Left kidney (tissue), 2 donors: ENCODE measurements around the gene EPHA10. TPM values are rescaled to one million over a fixed set of nuclear protein-coding genes. Genes with fewer than 3 reads are reported as not detected.

ENCODE experiments used
- DNase-seq: peaks from one replicate; pipeline ENCODE4 v3.0.0-alpha.2; 2013
- polyA plus RNA-seq: library from polyadenylated mRNA; unstranded; fragments of 120-200 nt; gene quantifications from one replicate; pipeline ENCODE4 v1.2.1, GENCODE V29; 2013; ENCODE audit not compliant: insufficient read length

The EPHA10 gene
- polyA plus RNA-seq, 1 donor: 0.23 TPM

DNA sequence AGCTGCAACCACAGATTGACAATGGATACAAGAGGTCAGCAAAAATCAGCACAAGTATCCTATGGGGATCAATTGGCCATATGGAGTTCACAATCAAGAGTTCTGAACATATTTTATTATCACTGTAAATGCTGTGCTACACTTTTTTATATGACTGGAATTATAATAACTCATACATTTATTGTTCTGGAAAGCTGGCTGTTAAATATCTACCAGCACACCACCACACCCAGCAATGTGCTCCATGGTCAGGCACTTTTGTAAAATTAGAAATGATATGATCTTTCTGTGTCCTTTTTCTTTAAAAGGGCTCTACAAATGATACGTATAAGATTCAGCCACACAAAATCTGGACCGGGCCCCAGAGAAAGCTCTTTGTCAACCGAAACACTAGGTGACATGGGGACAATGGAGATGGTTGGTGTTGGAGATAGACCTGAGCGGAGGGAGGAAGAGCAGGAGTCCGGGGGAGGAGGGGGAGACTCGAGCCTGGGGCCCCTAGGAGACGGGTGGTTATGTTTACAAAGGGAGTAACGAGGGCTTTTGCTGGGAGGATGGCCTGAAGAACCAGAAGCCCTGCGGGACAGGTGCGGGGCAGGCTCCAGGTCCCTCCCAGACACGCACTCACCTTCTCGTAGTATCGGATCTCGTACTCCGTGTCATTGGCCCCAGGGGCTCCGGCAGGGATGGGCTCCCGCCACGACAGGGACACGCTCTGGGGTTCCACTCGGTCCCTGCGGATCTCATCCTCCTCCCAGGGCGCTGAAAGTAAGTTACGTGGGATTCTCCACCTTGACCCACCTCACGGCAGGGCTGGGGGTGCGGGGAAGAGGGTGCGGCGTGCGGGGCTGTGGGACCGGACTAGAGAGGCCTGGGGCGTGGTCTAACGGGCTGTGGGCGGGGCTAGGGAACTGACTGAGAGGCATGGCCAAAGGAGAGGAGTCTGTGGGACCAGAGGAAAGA, 30.0 kb downstream of the EPHA10 start:
- no peak for DNase-seq

DNA sequence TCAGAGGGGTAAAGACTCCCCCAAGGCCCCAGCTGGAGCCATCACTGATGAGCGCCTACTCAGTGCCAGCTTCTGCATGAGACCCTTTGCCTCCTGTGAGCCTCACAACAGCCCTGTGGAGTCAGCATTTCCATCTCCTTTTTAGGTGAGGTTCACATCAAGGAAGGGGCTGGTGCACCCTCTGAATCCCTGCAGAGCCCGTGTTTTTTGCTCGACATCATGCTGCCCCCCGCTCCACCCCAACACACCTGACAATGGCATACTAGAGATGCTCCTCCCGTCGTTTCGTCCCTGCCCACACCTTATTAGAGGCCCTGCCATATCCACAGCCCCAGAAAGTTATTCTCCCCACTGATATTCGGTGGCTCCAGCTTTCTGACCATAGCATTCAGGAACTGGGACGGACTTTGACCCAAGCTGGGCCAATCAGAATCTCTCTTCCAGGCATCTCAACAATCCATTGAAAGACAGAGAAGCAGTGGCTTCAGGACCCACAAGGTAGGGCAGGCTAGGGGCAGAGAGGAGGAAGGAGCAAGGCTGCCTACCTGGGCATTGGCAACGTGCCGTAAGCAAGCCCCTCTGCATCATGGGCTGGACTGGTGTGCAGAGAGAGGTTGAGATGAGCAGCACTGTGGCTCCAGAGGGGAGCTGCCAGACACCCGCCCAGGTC, 32.7 kb downstream of the EPHA10 start:
- DNase-seq: no peak

DNA sequence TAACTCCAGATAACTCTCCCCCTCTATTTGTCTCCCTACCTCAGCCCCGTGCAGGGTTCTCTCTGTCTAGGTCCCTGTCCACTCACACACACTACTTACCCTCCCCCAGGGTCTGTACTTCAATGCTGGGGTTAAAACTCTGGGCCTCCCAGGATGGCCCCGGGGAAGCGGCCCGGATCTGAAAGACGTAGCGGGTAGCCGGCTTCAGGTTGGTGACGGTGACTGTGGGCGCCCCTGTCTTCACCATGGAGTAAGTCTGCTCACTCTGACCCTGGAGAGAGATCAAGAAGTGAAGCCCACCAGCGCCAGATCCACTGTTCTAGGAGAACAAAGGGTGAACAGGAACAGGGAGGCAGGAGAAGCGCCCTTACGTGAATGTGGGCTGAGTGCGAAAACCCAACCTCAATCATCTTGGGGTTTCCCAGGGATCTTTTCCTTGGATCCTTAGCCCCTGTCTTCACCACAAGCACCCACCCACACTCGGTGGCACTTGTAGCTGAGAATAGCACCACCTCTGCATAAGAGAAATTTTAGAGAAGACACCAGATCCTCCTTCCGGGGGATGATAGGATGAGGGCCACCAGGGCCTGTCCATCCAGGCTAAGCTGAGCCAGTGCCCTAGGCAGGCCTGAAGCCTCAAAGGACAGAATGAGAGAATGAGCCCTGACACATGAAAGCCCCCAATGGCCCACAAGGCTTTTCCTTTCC, 33.5 kb downstream of the EPHA10 start:
- DNase-seq: no peak

DNA sequence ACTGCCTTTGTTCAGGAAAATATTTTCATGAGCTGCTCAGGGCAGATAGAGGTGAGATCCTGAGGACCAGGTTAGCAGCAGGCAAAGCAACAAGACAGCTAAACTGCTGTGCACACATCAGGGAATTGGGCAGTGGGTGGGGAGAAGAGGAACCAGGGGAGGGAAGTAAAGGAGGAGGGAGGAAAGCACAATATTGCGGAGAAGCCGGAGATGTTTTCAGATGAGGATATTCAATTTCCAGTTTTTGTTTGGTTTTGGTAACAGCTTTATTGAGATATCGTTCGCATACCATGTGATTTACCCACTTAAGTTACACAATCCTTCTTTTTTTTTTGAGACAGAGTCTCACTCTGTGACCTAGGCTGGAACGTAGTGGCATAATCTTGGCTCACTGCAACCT, 34.5 kb downstream of the EPHA10 start:
- no peak for DNase-seq

DNA sequence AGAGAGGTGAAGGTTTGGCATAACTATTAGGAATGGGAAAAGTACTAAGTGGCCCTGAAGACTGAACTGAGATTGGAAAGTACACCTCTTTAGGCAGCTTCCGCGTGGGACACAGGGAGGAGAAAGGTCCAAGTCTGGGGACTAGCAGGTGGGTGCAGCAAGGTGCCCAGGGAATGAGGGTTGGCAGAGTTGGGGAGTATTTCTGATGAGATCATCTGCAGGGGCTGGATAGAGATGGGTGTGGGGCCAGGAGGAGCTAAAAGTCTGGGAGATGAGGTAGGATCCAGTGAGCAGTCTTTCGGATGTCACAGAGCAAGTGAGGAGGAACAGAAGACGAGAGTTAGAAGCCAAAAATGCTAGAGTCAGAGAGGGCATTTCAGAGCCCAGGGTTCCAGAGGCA, 36.5 kb downstream of the EPHA10 start:
- no peak for DNase-seq

DNA sequence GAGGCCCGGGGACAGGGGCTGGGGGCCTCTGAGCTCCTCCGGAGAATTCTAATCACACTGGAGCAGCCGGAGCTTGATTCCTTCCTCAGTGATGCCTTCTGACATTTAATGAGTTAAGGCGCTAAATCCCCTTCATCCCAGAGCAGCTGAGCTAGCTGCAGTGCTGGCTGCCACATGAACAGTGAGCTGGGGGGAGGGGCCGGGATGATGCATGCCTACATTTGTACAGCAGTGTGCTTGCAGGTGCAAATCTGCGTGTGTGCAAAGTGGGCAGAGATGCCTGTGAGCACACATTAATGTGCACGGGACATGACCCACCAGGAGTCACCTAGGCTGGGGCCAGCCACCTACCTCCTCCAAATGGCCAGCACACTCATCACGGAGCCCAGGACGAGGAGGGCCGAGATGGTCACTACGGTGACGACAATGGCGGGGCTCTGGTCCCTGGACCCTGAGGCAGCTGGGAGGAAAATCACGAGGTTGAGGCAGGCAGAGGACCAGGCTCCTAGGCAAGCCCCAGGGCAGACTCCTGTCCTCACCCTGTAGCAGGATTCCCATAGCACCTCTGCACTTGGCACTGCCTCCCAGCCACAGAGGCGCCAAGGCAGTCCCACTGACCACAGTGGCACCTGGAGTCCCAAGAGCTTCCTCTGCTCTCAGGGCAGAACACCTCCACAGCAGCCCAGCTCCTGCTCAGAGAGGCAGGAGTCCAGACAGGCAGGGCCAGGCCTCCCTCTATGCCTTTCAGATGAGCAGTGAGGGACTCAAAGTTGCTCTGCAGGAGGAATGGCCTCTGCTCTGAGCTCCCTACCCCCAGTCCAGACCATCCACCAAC, 38.0 kb downstream of the EPHA10 start:
- no peak for DNase-seq

DNA sequence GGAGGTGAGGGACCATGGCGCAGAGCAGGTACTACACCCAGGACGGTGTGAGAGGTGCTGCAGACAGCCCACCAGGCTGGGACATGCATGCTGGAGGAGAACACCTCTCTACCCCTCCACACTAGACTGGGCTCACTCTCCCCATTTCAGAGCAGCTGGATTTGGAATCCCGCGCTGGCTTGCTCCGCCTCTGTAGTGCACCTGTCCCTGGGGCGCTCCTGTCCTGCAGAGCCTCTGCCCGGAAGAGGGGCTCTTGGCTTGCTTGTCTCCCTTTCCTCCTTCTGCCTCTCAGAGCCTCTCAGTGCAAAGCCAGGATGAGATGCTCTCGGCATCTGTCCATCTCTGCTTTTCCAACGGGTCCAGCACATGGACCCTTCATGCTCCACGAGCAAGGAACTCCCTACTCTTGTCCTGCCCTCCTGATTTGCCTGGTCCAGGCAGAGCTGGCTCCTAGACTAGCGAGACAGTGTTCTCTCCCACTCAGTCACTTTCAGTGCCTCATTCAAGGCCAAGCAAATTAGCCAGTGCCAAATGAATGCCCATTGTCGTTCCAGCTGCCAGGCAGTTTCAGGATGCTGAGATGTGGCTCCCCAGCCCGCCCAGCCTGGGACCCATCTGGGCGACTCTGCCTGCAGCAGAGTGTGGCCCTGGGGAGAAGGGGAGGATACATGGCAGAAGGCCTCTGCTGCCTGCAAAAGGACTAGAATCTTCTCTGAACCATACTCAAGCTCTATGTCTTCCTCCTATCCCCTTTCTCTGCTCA, 38.9 kb downstream of the EPHA10 start:
- DNase-seq: no peak

DNA sequence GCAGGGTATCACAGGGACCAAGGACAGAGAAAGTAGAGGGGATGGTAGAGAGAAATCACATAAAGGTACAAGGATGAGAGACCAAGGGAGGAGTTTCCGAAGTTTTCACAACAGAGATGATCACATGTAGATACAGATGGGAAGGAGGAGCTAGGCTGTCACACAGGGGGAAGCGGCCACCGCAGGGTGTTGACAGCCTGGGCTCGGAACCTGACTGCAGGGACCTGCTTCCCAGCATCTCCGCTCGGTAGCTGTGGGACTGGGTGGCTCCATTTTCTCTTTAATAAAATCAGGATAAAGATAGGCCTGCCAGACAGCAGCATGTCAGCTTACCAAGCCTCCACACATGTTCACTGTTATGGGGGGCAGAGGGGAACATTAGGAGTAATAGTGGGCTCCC, 40.3 kb downstream of the EPHA10 start:
- DNase-seq: no peak

DNA sequence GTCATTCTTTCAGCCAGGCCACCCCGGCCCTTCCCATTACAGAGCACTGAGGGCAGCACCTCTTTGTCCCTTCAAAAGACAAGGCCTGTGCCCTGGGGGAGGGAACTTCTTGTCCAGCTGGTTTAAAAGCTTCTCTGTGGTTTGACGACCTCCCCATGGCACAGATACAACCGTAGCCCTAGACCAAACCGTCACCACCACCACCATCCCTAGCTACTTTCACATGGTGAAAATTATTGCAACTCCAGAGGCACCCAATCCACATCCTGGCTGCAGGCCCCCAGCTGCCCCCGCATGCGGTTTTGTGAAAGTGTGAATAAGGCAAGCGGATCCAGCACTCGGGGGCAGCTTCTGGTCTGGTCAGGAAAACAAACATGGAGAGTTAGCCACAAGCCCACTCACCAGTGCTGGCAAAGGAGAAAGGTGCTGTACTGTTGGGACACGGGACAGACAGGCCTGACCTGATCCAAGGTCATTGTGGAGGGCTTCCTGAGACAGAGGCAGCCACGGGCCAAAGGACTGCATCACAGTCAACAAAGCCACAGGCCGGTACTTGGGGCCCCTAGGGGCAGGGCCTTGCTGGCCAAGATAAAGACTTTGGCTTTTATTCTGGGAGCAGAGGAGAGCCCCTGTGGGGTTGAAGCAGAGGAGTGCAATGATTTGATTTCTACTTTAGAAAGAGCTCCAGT, 41.4 kb downstream of the EPHA10 start:
- DNase-seq: no peak

DNA sequence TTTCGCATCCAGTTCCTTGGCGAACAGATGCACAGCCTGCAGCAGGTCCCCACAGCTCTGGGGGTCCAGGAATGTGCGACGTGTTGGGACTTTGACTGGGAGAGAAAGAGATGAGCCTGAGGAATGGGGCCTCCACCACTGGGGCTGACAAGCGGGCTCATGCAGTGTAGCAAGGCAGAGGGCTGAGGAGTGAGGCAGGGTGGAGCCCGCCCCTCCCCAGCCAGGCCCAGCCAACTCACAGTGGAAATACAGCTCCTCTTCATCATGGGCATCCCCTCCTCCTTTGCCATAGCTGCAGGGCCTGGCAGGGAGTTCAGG, 41.9 kb downstream of the EPHA10 start:
- no peak for DNase-seq

DNA sequence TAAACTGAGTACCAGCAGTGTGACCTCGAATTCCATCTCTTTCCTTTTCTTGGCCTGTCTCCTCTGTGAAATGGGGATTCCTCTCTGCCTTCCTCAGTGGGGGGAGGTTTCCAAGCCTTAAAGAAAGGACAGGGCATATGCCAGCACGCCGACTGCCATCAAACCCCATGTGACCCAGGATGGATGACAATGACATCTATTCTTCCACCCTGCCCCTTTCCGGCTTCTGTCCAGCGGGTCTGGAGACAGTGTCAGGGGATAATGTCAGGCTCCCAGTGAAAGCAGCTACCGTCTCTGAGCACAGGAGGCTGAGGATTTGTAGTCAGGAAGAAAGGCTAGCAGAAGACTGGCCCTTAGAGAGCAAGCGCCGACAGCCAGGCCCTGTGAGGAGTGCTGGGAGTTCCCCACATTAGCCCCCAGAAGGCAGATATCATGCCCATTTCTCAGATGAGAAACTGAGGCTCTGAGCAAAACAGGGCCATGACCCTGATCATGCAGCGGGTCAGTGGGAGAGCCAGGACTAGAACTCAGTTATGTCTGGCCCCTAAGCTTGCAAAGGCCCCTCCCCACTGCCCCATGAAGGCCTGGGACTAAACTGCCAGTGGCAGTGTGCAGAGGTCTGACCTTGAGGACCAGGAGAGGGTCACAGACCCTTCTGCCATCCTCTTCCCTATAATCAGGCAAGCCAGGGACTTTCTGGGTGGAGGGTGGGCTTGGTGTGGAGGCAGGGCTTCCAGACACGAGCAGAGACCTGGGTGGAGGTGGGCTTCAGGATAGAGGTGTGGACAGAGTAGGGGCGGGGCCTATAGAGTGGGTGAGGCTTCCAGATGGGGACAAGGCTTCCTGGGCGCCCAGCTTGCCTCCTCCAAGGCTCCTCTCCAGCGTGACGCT, 42.5 kb downstream of the EPHA10 start:
- no peak for DNase-seq

DNA sequence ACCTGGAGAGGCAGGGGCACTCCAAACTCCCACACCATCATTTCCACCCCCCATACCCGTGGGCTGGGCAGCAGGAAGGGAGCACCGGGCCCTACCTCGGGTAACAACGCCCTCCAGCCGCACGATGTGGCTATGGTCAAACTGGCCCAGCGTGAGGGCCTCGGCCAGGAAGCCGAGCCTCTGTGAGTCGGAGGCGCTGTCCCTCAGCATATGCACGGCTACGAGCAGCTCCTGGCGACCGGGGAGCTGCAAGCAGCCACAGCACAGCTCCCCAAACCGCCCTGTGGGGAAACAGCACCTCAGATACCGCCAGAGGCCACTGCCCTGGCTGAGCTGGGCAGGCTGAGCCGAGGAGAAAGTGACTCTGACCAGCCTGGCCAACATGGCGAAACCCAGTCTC, 43.4 kb downstream of the EPHA10 start:
- no peak for DNase-seq

DNA sequence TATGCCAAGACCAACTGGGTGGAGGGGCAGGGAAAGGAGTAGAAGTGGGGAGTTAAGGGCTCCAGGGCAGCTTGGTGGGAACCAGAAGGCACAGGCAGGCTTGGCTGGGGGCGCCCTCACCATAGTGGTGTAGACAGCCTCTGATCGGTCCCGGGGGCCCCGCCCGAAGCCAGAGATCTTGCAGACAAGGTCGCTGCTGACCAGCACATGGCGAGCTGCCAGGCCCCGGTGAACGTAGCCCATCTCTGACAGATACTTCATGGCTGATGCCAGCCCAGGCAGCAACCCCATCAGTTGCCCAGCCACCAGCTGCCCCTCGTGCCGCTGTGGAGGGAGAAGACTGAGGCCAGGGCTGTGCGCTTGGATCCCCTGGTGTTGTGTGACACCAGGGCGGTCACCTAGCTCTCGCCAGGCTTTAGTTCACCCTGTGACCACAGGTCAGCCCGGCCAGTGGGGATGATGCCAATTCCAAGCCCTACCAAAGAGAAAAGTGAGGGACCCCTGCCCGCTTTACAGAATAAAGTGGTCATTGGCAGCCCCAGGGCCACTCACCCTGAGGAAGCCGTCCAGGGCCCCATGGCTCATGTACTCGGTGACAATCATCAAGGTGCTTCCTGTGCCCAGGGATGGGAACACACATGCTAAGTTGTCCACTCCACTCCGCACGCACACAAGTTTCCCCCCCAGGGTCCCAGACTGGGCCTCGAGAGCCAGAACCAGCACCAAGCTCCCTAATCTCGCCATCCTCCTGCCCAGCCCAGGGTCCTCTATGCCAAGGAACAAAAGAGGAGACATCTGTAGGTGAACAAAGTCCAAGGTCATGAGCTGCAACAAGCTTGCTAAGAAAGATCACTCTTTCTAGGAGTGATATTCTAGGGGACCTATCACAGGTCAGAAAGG, 44.4 kb downstream of the EPHA10 start:
- DNase-seq: no peak

DNA sequence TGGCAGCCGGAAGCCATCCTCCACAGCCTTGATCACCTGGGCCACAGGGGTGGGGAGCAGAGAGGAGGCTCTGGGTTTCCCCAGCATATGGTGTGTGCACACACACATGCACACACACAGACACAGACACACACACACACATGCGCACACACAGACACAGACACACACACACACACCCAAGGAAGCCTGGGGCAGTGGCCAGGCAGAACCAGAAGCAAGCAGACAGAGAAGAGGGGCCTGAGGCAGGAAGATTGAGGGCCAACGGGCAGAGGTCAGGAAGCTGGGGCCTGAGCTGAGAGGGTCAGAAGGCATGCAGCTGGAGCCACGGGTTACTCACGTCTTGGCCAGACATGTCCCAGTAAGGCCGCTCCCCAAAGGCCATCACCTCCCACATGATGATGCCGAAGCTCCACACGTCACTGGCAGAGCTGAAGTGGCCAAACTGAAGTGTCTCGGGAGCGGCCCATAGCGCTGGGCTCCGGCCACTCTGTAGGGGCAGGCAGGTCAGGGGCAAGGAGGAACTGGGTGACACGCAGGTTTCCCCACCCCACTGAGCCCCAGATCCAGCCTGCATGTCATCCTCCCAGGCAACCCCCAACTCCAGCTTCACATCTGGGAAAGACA, 45.2 kb downstream of the EPHA10 start:
- DNase-seq: no peak

DNA sequence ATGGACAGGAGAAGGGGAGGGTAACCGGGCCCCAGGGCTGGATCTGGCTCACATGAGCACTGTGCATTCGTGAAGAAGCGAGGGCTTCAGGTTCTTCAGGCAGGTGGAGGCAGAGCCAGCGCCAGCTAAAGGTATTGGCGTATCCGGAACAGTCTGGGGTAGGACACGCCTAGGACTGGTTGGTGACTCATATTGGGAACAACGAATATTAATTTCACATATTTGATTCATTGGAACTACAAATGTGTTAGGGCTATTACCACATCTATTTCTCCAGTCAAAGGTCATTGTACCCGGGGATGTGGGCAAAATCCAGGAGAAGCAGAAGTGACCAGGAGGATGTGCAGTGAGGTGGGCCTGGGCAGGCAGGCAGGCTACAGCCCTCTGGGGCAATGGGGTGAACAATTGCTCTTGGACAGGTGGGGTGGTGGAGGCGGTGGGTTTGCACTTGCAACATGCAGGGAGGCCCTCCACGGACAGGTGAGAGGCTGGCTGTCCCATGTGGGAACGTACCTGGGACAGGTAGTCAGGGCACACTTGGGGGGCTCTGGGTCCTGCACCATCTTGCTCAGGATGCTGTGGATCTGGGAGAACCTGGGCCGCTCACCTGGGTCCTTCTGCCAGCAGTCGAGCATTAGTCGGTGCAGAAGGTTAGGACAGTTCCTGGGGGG, 45.9 kb downstream of the EPHA10 start:
- DNase-seq: no peak

DNA sequence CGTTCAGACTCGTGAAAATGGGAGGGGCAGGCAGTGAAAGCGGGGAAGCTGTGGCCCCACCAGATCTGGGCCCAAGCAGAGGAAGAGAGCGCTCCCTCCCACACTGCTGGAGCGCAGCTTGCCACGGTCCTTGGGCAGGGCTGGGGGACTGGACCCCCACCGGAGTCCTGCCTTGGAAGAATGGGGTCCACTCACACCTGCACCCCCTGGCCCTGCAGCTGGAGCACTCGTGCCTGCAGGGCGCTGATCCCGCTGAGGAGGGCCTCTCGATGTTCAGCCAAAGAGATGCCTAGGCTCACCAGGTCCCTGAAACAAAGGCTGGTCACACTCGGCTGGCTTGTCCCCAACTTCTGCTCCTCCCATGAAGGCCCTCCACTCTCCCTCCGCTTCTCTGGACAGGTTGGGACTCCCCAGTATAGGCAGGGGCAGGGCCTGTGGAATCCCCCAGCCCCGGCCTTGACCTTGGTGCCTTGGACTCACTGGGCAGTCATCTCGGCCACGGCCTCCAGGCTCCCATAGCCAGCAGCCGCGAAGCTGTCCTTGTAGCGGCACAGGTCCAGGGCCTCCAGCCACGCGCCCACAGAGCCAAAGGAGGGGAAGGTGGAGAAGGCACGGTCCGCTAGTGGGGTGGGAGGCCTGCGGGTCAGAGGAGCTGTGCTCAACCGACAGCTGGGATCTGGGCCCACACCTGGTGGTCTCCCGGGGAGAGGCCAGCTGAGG, 46.6 kb downstream of the EPHA10 start:
- no peak for DNase-seq

DNA sequence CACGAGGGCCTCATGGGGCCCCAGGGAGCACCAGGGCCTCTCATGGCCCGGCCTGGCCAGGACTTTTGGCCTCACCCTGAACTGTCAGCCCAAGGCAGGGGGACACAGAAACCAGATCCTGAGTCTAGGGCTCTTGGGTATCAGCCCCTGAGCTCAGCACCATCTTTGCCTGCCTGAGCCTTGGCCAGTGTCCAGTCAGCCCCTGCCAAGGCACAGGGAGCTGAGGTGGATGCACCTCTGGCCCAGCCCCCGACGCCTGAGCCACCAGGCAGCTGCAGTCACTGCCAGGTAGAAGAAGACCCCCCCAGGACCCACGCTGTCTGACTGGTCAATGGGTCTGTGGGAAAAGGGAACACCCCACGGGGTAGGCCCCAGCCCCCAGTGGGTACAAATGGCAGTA, 47.3 kb downstream of the EPHA10 start:
- no peak for DNase-seq
